A673 (cell line): Measurements from ENCODE around the gene KLRF2.

Experiments
- CTCF ChIP-seq: fragments of 300-800, 200-600 bp; sonication (generic); conservative IDR thresholded peaks from 2 replicates; pipeline ENCODE4 v1.5.1; 2017; ENCODE audit warnings: low read depth, mild to moderate bottlenecking, antibody characterized with exemption, low read length, moderate library complexity, mixed read lengths
- EZH2 ChIP-seq: fragments of 200-600 bp; sonication (generic); IDR thresholded peaks from 2 replicates; pipeline ENCODE4 v1.6.1; 2017; ENCODE audit warnings: borderline replicate concordance, low read depth, mild to moderate bottlenecking, mixed read lengths, antibody characterized with exemption, low read length; ENCODE audit not compliant: poor library complexity, severe bottlenecking

DNA sequence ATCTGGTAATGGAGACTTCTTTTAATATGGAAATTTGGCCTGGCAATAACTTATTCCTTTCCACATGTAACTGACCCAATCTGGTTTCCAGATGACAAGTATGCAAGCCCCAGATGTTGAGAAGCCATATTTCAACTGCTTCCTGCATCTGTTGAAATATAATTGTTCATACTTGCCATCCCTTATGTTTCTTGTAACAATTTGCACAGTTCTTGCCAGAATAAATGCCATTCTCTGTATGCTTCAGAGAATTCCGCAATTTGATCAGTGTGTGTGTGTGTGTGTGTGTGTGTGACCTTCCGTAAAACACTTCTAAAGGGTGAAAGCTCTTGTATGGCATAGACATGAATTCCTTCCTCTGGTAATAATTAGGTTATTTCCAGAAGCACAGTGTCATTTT, 52.7 kb downstream of the KLRF2 start:
- TF ChIP-seq CTCF (no peak), EZH2 (no peak)
